ENCODE data around the gene ANAPC5.
"Not testable (repeated sequence)": the region's sequence is repeated elsewhere in the genome, so short reads cannot be mapped to it uniquely, and the experiment has no call there.

The ANAPC5 gene

DNA sequence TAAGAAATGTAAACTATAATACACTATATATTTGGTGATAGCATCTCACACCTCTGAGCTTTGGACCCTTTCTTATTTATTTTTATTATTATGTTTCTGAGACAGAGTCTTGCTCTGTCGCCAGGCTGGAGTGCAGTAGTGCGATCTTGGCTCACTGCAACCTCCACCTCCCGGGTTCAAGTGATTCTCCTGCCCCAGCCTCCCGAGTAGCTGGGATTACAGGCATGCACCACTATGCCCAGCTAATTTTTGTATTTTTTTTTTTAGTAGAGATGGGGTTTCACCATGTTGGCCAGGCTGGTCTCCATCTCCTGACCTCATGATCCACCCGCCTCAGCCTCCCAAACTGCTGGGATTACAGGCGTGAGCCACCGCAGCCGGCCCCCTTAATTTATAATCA, 44.8 kb downstream of the ANAPC5 start:
- not testable (repeated sequence) for DNase-seq (ENCODE audit: low spot score)

GRCh38 chr12:121304306-121304705, 47.9 kb downstream of the ANAPC5 start:
- DNase-seq (ENCODE audit: low spot score): no peak

GRCh38 chr12:121301876-121302275, 50.3 kb downstream of the ANAPC5 start:
- no peak for DNase-seq (ENCODE audit: low spot score)

GRCh38 chr12:121300083-121300819, 52.0 kb downstream of the ANAPC5 start:
- DNase-seq (ENCODE audit: low spot score): no peak

DNA sequence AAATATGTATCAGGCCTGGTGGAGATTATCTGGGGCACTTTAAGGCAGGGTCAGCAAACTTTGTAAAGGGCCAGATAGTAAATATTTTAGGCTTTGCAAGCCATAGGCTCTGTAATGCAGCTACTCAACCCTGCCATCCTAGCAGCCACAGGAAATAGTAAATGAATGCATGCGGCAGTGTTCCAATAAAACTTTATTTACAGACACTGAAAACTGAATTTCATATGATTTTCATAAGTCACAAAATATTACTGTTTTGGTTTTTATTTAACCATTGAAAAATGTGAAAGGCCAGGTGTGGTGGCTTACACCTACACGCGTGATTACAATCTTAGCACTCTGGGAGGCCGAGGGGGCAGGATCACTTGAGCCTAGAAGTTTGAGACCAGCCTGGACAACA, 52.5 kb downstream of the ANAPC5 start:
- DNase-seq (ENCODE audit: low spot score): no peak

DNA sequence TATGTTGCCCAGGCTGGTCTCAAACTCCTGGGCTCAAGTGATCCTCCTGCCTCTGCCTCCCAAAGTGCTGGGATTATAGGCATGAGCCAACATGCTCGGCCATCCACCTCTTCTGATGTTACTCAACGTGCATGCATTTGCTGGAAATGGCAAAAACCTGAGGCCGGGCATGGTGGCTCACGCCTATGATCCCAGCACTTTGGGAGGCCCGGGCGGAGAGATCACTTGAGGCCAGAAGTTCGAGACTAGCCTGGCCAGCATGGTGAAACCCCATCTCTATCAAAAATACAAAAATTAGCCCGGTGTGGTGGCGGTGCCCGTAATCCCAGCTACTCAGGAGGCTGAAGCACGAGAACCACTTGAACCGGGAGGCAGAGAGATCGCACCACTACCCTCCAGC, 53.8 kb downstream of the ANAPC5 start:
- DNase-seq (ENCODE audit: low spot score): not testable (repeated sequence)

DNA sequence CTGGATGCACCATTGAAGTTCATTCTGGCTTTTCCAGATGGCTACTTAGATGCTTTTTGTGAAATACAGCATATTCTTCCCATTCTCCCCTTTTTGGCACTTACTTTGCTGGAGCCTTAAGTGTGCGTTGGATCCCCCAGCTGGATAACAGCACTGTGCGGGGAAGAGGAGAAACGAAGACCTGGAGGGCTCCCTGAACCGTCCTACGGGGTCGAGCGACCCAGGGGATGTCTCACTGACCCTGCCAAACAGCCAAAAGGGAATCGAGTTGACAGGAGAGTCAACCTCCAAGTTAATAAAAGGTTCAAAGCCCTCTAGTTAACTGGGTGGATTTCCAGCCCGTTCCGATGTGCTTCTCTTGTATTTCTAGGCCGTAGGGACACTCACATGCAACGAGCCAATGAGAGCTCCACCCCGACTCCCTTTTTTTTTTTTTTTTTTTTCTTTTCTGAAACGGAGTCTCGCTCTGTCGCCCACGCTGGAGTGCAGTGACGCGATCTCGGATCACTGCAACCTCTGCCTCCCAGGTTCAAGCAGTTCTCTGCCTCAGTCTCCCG, 54.7 kb downstream of the ANAPC5 start:
- DNase-seq (ENCODE audit: low spot score): no peak

- DNase-seq (ENCODE audit: low spot score): peak; percentile 86
These were observed 55.4 kb downstream of the ANAPC5 start, which contains the start of gene CAMKK2 for GRCh38 chr12:121296618-121297434. CAMKK2 (minus strand) TSS chr12:121296709; CDS start chr12:121274526, 22,183 bp downstream.

GRCh38 chr12:121295746-121296617, 56.2 kb downstream of the ANAPC5 start:
- peak; percentile 8 for DNase-seq (ENCODE audit: low spot score)

GRCh38 chr12:121295116-121295745, 57.0 kb downstream of the ANAPC5 start:
- DNase-seq (ENCODE audit: low spot score): no peak

- DNase-seq (ENCODE audit: low spot score): no peak
These were observed 57.9 kb downstream of the ANAPC5 start for GRCh38 chr12:121294151-121294889.

DNA sequence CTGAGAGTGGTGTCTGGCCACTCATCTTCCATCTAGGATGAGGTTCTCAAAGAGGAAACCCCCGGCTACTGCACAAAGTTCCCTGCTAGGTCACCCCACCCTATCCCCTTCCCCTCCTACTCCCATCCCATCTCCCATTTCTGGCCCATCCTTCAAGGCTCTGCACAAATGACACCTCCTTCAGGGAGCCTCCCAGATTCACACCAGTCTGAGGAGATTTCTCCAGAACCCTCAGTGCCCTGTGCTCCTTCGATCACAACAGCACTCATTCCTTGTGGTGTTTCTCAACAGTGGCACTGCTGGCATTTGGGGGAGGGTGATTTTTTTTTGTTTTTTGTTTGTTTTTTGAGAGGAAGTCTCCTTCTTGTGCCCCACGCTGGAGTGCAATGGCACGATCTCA, 58.6 kb downstream of the ANAPC5 start:
- no peak for DNase-seq (ENCODE audit: low spot score)

DNA sequence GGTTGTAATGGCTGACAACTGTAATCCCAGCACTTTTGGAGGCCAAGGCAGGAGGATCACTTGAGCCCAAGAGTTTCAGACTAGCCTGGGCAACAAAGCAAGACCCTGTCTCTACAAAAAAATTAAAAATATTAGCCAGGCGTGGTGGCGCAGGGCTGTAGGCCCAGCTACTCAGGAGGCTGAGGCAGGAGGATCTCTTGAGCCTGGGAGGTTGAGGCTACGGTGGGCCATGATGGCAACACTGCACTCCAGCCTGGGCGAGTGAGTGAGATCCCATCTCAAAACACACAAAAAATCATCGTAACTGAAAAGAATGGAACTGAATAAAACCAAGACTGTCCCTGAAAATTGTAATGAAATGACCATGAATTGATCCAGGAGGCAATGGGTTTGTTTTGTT, 61.8 kb downstream of the ANAPC5 start:
- no peak for DNase-seq (ENCODE audit: low spot score)

DNA sequence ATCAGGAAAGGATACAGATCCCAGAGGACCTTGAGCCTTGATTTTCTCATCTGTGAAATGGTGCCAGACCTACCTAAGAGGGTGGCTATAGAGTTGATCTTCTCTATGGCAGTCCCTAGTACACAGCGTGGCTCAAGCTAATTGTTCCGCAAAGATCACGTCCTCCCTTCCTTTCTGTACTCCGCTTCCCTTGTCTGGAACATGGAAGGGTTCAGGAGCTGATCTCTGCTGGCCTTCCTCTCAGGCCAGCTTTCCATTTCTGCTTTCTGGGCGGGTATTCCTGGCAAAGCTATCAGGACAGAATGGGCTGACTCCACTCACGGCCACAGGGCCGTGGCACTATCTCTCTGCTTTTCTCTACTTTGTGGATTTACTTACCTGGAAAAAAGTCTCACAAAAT, 62.2 kb downstream of the ANAPC5 start:
- no peak for DNase-seq (ENCODE audit: low spot score)

DNA sequence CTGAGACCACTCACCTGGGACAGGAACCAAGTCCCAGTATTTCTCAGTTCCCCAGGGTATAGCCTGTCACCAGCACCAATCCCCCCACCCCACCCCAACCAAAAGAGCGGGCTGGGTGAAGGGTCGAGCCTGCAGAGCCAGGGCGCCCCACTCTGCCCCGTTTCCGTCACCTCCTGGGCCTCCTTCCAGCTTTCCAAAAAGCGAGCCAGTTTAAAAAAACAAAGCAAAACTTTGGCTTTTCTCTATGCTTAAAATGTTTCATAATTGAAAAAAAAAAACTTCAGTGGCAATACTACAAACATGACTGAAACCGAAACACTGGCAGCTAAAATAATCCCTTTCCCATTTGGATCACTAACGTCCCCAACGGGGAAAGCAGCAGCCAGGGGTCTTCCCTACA, 63.2 kb downstream of the ANAPC5 start:
- no peak for DNase-seq (ENCODE audit: low spot score)

DNA sequence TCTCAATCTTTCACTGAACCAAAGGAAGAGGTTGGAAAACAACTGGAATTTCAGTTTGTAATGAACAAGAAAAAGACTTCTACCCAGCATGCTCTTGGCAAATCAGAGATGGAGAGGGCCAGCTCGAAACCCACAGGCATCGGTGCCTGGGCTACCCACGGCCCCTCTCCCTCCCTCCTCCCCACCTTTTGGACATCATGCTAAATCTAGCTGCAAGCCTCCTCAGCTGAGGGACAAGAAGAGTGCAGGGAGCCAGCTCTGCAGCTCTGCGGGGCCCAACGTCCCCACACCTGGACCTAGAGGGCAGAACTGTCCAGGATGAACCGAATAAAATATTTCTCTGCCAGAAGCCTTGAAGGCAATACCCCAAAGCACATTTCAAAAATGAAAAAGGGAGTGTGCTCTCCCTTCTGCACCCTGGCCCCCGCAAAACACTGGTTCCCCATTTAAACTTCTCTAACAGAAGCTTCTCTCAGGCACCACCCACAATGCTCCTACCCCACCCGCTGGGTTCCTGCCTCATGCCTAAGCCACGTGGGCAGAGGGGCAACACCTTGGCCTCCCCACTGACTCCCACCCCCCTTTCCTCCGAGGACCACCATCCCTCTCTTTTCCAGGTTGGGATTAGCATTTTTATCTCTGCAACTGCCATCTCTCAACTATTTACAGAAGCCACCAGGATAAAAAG, 63.9 kb downstream of the ANAPC5 start:
- no peak for DNase-seq (ENCODE audit: low spot score)

GRCh38 chr12:121287267-121287954, 64.8 kb downstream of the ANAPC5 start:
- no peak for DNase-seq (ENCODE audit: low spot score)

DNA sequence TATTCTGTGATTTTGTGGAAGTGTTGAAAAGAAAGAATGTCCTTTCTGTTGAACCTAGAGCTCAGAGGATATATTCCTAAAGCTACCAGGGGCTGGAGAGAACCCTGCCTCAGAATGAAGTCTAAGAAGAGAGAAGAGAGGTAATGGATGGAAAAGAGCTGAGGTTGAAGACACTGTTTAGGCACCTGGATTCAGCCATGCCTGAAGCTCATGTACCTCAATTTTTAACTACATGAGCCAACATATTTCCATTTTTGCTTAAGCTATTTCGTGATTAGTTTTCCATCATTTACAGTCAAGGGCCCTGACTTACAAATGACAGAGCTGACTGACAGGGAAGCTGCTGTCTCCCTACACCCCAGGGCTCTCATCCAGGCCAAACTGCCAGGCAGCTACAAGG, 66.4 kb downstream of the ANAPC5 start:
- no peak for DNase-seq (ENCODE audit: low spot score)

GRCh38 chr12:121284551-121285390, 67.4 kb downstream of the ANAPC5 start:
- DNase-seq (ENCODE audit: low spot score): no peak

Measured in CD4-positive, alpha-beta T cell treated with Interleukin-2 at 100 ng/mL for 4 hours (primary cell).